Measurements from ENCODE around the gene IFI35. TPM values are rescaled to one million over a fixed set of nuclear protein-coding genes. Genes with fewer than 3 reads are reported as not detected.

IFI35 gene
- total and polyA plus RNA-seq, 9 of the 15 experiments (the other 6 are each of a cell fraction or from before 2014, with no cell fraction given) = 4.4 to 13.1 (median 10.2) TPM

GRCh38 chr17:42964161-42964932, 42.2 kb upstream of the IFI35 start, which contains the start of gene AARSD1 (continued):
- TF ChIP-seq, protein P1, sequence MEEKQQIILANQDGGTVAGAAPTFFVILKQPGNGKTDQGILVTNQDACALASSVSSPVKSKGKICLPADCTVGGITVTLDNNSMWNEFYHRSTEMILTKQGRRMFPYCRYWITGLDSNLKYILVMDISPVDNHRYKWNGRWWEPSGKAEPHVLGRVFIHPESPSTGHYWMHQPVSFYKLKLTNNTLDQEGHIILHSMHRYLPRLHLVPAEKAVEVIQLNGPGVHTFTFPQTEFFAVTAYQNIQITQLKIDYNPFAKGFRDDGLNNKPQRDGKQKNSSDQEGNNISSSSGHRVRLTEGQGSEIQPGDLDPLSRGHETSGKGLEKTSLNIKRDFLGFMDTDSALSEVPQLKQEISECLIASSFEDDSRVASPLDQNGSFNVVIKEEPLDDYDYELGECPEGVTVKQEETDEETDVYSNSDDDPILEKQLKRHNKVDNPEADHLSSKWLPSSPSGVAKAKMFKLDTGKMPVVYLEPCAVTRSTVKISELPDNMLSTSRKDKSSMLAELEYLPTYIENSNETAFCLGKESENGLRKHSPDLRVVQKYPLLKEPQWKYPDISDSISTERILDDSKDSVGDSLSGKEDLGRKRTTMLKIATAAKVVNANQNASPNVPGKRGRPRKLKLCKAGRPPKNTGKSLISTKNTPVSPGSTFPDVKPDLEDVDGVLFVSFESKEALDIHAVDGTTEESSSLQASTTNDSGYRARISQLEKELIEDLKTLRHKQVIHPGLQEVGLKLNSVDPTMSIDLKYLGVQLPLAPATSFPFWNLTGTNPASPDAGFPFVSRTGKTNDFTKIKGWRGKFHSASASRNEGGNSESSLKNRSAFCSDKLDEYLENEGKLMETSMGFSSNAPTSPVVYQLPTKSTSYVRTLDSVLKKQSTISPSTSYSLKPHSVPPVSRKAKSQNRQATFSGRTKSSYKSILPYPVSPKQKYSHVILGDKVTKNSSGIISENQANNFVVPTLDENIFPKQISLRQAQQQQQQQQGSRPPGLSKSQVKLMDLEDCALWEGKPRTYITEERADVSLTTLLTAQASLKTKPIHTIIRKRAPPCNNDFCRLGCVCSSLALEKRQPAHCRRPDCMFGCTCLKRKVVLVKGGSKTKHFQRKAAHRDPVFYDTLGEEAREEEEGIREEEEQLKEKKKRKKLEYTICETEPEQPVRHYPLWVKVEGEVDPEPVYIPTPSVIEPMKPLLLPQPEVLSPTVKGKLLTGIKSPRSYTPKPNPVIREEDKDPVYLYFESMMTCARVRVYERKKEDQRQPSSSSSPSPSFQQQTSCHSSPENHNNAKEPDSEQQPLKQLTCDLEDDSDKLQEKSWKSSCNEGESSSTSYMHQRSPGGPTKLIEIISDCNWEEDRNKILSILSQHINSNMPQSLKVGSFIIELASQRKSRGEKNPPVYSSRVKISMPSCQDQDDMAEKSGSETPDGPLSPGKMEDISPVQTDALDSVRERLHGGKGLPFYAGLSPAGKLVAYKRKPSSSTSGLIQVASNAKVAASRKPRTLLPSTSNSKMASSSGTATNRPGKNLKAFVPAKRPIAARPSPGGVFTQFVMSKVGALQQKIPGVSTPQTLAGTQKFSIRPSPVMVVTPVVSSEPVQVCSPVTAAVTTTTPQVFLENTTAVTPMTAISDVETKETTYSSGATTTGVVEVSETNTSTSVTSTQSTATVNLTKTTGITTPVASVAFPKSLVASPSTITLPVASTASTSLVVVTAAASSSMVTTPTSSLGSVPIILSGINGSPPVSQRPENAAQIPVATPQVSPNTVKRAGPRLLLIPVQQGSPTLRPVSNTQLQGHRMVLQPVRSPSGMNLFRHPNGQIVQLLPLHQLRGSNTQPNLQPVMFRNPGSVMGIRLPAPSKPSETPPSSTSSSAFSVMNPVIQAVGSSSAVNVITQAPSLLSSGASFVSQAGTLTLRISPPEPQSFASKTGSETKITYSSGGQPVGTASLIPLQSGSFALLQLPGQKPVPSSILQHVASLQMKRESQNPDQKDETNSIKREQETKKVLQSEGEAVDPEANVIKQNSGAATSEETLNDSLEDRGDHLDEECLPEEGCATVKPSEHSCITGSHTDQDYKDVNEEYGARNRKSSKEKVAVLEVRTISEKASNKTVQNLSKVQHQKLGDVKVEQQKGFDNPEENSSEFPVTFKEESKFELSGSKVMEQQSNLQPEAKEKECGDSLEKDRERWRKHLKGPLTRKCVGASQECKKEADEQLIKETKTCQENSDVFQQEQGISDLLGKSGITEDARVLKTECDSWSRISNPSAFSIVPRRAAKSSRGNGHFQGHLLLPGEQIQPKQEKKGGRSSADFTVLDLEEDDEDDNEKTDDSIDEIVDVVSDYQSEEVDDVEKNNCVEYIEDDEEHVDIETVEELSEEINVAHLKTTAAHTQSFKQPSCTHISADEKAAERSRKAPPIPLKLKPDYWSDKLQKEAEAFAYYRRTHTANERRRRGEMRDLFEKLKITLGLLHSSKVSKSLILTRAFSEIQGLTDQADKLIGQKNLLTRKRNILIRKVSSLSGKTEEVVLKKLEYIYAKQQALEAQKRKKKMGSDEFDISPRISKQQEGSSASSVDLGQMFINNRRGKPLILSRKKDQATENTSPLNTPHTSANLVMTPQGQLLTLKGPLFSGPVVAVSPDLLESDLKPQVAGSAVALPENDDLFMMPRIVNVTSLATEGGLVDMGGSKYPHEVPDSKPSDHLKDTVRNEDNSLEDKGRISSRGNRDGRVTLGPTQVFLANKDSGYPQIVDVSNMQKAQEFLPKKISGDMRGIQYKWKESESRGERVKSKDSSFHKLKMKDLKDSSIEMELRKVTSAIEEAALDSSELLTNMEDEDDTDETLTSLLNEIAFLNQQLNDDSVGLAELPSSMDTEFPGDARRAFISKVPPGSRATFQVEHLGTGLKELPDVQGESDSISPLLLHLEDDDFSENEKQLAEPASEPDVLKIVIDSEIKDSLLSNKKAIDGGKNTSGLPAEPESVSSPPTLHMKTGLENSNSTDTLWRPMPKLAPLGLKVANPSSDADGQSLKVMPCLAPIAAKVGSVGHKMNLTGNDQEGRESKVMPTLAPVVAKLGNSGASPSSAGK (IDR thresholded peaks at IDR 0.05) = peak; percentile 92
- TF ChIP-seq TCF3 (CRISPR knock-in tag; IDR thresholded peaks at IDR 0.05) (no peak), FOXM1 (IDR thresholded peaks at IDR 0.05; ENCODE audit: low read depth) (no peak), FOXM1 (CRISPR knock-in tag; IDR thresholded peaks at IDR 0.05; ENCODE audit: low read depth) (no peak), POLR2A (conservative IDR thresholded peaks at IDR 0.05) (peak; percentile 97), FIP1L1 (IDR thresholded peaks at IDR 0.05; ENCODE audit: low read depth, low read length, poor library complexity, severe bottlenecking) (no peak), NCOA1 (IDR thresholded peaks at IDR 0.05; ENCODE audit: low read depth) (peak; percentile 66; the same call in 1 of the 2 replicates), ZNF583 (CRISPR knock-in tag; IDR thresholded peaks at IDR 0.05) (no peak), SRF (CRISPR knock-in tag; IDR thresholded peaks at IDR 0.05) (no peak), SMARCE1 (IDR thresholded peaks at IDR 0.05) (no peak), BRCA1 (IDR thresholded peaks at IDR 0.05) (no peak), BRCA1 (CRISPR knock-in tag; IDR thresholded peaks at IDR 0.05) (no peak), JUND (IDR thresholded peaks at IDR 0.05; ENCODE audit: borderline replicate concordance, low read depth, low read length) (peak; percentile 46), JUND (tag; IDR thresholded peaks at IDR 0.05; ENCODE audit: borderline replicate concordance, low read depth, low read length) (no peak; the same call in 2 of the 3 replicates), HNRNPLL (IDR thresholded peaks at IDR 0.05; ENCODE audit: low read depth, low read length, poor library complexity, severe bottlenecking) (peak; percentile 43), ZNF134 (CRISPR knock-in tag; conservative IDR thresholded peaks at IDR 0.05) (no peak)
- TF ChIP-seq, protein P2, sequence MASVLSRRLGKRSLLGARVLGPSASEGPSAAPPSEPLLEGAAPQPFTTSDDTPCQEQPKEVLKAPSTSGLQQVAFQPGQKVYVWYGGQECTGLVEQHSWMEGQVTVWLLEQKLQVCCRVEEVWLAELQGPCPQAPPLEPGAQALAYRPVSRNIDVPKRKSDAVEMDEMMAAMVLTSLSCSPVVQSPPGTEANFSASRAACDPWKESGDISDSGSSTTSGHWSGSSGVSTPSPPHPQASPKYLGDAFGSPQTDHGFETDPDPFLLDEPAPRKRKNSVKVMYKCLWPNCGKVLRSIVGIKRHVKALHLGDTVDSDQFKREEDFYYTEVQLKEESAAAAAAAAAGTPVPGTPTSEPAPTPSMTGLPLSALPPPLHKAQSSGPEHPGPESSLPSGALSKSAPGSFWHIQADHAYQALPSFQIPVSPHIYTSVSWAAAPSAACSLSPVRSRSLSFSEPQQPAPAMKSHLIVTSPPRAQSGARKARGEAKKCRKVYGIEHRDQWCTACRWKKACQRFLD (CRISPR knock-in tag; IDR thresholded peaks at IDR 0.05) = 0 out of 2 replicates have a peak, but pooled peaks have one; percentile 26
